HG02623 (cell line): ENCODE results near the gene LARGE1.

Experiments used
- ATAC-seq: cut with Tn5 transposase; IDR thresholded peaks from one replicate; pipeline ENCODE4 v1.9.1; 2021; ENCODE audit warnings: moderate library complexity; ENCODE audit not compliant: unreplicated experiment

The LARGE1 gene

DNA sequence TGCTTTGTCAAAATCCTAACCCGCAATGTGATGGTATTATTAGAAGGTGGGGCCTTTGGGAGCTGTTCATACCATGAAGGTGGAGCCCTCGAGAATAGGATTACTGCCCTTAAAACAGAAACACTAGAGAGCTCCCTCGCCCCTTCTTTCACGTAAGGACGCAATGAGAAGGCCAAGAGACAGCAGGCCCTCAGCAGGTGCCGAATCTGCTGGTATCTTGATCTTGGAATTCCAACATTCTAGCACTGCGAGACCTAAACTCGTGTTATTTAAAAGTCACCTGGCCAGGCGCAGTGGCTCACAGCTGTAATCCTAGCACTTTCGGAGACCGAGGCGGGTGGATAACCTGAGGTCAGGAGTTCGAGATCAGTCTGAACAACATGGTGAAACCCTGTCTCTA lies 33.1 kb downstream of the LARGE1 start:
- no peak for ATAC-seq

DNA sequence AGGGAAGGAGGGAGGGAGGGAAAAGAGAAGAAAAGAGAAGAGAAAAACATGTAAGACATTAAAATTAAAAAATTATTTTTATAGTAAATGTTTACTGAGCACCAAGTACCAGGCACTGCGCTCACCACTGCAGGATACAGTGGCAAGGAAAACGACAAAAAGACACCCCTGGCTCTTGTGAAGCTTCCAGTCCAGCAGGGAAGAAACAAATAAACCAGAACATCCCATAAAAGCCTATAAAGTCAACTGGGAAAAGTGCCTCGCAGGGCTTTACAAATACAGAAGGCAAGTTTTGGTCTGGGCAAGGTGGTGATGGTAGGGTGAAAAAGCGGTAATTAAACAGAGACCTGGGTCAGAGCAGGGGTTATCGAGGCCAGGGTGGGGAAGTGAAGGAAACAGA lies 33.6 kb downstream of the LARGE1 start:
- ATAC-seq, result no peak

DNA sequence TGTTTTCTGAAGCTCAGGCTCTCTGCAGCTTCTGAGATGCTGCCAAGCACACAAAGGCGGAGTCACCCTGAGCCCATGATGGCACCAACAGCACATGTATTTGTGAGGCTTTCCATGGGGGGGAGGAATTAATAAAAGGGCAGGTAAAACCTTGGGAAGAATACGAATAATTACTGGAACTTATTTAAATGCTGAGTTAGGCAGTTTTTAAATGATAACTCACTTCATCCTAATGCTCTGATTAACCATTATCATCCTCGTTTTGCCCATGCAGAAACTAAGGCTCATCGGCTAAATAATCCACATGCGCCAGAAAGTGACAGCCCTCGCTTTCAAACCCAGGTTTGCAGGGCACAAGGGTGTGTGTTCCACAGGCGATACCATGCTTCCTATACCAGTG lies 35.4 kb downstream of the LARGE1 start:
- no peak for ATAC-seq

DNA sequence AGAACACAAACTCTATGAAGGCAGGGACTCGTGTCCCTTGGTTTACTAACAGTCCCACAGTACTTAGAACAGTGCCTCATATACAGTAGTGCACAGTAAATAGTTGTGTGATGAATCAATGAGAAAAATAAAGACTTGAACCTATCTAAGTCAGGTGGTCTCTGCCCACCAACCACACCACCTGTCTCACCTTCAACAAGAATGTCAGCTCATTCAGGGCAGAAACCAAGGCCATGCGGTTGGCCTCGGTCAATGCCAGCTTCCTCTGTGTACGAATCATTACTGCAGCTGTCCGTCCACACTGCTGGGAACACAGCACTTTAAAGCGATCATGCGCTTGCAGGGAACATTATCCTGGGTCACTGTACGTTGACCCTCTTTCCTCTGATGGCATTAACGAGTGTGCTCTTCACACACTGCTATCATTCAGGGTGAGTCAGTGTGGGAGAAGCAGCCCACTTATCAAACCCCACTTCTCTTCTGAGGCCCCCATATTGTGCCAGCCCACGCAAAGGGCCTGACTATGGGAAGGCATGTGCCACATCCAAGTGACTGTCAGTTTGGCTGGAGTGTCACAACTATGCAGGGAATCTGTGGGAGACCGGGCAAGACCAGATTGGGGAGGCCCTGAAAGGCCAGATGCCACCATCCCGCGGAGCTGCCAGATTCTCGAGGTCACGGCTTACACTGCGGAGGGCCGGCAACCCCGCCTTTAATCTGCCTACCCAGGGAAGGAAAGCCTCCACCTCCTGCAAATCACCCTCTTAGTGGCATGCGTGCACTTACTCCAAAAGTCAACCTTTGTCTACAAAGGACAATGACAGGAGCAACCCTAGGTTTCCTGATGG lies 36.1 kb downstream of the LARGE1 start:
- no peak for ATAC-seq

DNA sequence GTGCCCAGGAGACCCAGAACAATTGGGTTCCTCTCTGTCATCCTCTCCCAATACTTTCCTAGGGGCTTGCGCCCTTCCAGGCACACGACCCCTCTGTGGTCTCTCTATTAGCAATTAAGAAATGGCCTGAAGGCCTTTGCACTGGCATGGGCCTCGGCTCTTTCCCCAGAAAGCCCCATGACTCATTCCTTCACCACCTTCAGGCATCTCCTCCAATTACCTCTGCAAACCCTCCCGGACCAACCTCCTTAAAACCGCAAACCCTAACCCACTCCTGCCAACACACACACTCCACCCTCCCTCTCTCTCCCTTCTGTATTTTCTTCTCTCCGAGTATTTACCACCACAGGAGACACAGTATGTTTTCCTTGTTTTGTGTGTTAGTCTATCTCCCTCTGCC lies 36.7 kb downstream of the LARGE1 start:
- no peak for ATAC-seq

DNA sequence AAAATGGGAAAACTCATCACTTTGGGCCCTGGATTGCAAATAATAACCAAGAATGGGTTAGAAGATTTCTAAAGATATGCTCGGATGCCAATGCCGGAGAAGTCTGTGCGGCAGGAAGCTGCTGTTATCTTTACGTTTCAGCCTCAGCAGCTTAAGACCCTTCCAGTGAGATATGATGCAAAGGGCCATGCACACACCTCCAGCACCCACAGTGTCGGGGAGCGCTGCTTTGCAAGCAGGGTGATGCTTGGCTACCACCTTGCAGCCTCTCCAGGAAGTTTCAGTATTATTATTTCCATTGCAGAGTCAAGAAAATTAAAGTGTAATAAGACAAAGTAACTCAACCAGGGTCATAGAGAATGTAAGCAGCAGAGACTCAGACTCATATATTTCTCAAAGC lies 37.3 kb downstream of the LARGE1 start:
- ATAC-seq, result no peak

DNA sequence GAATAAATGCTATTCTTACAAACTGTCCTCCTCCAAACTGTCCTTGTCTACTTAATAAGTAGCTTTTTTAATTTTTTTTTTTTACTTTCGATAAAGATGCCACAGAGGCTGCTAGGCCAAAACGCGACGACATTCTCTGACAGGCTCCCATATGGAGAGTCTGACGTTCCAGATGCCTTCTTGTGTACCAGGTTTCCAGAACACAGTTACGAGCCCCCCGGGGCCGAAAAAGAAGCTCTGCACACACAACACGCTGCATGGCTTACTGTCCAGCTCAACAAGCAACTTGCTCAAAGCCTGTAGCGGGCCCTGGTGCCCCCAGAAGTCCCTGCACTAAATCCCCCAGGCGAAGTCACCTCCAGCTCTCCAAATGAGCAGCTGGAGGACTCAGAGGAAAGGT lies 39.3 kb downstream of the LARGE1 start:
- no peak for ATAC-seq

DNA sequence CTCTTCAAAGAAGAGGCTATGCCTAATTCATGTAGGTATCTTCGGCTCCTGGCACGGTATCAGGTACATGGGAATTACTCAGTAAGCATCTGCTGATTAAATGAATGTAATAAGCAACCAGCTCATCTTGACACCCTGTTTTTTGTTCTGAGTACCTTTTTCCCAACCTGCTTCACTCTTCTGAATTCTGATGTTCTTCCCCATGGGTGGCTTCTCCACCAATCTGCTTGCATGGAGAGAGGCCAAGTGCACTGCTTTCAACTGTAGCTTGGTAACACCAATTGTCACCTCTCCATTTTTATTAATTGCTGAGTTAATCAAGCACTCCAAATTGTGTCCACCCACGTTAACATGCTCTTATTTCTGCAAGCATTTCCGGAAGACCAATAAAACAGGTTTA lies 40.5 kb downstream of the LARGE1 start:
- no peak for ATAC-seq

DNA sequence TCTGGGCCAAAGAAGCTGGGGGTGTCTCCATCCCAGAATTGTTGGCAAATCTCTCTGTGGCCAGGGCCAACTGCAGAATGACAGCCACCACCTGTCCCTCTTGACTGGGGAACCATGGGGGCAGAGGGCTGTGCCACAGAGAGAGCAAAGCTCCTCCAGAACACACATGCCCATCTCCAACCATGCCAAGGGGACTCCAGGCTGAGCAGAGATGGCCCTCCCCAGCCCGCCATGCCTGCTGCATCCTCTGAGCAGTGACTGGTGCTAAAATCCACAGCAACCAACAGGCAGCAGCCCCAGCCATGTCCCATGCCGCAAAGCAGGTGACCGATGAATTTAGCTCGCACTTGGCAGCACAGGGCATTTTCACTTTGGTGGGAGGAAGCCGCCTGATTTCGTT lies 45.0 kb downstream of the LARGE1 start:
- ATAC-seq, result no peak

DNA sequence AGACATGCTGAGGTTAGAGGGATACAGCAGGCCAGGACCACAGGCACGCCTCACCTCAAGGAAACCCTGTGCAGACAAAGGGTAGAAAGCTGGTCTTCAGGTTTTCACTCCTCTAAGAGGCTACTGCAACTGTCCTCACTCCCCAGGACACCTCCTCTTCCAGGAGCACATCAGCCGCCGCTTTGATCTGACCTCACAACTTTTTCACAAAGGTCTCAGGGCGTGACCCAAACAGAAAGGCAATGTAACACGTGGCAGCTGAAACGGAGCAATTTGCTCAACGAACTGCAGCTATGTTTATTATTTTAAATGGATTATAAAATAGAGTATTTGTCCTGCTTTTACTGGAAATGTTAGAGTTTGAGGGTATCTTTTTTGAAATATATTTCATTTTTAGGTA lies 46.1 kb downstream of the LARGE1 start:
- no peak for ATAC-seq

DNA sequence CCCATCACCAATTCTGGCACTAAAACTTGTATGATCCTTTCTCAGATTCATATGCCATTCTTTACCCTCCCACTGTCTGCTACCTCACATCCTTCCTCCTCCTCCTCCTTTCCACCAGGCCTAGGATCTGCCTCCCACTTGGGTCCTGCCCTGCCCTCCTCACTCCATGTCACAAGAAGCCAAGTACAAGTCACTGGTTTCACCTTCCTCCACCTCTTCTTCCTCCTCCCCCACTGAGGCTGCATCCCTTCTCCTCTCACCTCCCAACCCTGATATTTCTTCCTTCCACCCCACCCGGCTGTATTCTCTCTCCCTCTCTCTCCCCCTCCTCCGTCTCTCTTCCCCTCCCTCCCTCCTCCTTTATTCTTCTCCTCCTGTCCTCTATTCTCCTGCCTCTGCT lies 46.6 kb downstream of the LARGE1 start:
- ATAC-seq, result no peak

DNA sequence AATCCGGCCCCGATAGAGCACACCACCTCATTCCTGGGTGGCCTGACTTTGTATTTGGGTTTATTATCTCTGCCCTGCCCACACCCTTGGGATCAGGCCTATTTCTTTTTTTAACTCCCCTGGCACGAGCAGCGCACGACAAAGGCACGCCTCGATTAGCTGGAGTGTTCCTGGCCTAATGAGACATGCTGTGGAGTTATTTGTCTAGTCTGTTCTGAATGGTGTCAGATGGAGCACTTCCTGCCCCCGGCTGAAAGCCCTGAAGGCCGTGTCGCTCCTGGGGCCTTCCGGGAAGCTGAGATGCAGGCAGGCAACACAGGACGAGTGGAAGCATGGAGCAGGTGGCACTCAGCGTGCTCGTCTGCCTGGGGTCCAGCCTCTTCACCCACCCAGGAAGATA lies 47.1 kb downstream of the LARGE1 start:
- ATAC-seq, result no peak

DNA sequence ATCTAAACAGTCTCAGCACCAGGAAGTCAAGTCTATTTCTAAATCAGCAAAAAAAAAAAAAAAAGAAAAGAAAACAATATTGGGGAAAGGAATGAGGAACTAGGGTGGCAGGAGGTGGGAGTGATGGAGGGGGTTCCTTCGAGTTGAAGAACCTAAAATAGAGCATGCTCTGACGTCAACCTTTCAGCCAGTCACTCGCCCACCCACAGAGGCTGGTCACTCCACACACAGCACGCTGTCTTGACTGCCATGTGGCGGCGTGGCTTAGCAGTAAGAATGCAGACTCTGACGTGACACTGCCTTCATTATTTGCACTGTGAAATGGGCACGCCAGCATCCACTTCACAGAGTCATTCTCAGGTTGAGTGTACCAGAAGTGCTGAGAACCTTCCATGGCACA lies 48.3 kb downstream of the LARGE1 start:
- ATAC-seq, result no peak

DNA sequence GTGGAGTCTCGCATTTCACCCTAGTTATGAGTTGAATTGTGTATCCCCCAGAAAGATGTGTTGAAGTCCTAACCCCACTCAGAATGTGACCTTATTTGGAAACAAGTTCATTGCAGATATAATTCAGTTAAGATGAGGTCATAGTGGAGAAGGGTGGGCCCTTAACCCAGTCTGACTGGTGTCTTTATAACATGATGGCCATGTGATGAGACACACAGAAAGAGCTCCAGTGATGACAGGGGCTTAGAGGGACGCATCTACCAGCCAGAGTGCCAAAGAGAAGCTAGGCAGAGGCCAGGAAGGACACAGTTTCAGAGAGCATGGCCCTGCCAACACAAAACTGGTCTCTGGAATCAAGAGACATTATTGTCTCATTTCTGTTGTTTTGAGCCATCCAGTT lies 50.3 kb downstream of the LARGE1 start:
- ATAC-seq, result no peak

DNA sequence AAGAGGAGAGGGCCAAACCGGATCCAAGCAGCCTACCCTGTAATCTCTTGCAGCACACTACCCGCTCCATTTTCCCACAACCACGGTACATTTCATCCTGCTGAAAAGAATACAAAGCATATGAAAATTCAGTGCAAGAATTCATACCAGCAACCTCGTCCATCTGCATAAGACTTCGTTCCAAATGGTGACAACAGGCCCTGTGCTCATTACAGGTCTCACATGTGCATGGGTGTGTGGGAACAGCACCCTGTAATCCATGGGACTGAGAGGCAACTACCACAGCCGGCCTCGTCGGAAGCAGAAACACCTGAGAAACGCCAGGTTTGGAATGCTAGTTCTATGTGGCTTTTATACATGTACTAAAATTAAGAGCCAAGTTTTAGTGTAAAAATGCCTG lies 52.3 kb downstream of the LARGE1 start:
- no peak for ATAC-seq

DNA sequence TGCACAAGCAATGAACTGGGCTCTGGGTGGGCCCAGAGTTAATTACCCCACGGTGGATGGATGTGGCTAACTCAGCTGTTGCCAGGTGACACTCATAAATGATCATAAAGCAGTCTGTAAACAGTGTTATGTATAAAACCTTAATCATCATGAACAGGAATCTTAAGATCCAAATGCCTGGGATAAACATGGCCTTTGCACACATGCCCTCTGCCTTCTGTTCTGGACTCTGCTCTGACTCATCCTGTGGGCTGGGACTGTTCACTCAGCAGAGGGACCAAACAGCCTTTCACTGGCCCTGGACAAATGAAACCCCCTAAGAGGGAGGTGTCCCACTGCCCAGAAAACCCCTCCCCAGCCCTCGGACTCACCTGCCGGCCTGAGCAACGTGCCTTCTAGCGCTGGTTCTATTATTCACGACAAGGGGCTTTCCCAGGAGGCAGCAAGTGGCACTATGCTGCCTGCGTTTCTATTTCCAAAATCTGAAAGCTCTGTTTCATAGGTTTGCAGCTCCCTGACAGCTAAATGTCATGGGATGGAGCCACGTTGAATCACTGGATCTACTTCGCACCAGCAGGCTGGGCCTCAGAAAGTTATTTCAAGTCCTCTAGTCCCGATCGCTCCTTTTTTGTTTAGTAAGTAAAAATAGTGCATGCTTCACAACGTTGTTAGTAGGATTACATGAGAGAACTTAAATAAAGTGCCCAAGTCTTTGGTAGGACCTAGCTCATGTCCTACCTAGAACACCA lies 53.0 kb downstream of the LARGE1 start:
- ATAC-seq, result no peak

DNA sequence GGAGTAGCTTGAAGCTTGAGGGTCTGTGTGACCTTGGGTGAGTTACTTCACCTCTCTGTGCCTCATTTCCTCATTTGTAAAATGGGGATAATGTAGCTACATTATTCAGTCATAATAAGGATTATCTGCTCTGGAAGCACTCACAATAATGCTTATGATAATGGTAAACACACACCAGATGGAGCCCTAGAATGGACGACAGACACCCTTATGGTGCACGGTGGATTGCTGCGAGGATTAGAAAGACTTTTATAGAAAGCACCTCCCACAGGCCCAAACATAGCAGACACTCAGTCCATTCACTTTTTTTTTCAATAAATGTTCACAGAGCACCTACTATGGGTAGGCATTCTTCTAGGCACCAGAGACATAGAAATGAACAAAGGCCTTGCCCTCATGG lies 53.8 kb downstream of the LARGE1 start:
- ATAC-seq, result no peak

DNA sequence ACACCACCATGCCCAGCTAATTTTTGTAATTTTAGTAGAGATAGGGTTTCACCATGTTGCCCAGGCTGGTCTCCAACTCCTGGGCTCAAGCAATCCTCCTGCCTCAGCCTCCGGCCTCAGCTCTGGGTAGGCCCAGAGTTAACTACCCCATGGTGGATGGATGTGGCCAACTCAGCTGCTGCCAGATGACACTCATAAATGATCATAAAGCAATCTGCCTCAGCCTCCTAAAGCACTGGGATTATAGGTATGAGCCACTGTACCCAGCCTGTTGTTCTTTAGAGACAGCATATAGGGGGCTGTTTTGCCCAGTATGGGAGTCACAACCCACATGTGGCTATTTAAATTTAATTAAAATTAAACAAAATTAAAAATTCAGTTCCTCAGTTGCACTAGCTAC lies 54.3 kb downstream of the LARGE1 start:
- no peak for ATAC-seq

DNA sequence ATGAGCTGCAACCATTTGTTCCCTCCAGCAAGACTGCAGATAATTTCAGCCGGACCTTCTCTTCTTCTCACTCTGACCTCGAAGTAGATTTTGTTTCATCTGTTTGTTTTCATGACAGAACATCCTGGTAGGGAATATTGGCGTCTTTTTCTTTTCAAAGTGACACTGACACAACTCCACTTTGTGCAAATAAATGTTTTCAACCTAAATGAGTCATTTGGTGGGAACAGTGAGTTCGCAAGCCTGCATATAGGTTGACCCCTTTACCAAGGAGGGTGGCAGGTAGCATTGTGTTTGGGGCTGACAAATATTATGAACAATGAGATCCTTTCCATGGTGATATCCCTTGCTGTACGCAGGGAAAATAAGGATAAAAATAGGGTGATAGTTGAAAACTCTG lies 55.0 kb downstream of the LARGE1 start:
- no peak for ATAC-seq

DNA sequence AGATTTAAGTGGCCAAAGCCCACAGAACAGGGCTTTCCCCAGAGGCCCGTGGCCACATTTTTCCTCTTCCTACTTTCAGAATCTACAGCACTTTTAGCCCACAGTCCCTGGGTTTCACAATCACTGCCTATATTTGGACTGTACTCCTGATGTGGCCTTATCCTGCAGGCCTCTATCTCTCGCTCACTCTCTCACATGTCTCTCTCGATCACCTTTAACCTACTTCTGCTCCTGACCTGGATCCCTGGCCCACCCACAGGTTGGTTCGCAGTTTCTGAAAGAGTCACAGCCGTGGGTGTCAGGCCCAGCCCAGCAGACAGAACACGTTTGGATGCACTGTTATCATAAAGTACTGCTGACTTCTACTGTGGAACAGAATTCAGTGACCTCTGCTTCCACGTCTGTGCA lies 55.5 kb downstream of the LARGE1 start:
- ATAC-seq, result no peak

DNA sequence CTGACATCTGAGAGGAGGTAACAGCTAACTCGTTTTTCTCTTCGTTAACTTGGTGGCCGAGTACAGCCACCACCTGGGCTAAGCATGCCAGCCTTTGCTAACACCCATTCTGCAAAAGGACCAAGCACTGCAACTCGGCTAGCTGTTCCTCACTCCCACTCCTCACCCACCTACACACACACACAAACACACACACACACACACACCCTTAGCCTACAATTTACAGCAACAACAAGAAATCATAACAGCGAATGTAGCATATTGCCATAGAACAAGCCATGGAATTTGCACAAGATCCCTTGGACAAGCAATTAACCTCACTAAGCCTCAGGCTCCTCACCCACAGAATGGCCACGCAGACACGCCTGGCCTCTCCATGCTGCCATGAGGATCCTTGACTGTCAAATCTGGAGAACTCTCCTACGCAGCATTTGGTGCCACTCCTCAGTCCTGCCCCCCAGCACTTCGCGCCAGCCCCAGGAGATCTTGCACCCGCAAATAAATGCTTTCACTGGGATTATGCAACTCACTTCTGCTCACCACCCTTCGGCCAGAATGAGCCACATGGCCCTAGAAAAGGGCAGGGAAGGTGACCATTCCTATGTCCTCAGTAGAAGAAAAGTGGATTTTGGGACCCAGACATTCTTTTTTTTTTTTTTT lies 58.9 kb downstream of the LARGE1 start:
- no peak for ATAC-seq

DNA sequence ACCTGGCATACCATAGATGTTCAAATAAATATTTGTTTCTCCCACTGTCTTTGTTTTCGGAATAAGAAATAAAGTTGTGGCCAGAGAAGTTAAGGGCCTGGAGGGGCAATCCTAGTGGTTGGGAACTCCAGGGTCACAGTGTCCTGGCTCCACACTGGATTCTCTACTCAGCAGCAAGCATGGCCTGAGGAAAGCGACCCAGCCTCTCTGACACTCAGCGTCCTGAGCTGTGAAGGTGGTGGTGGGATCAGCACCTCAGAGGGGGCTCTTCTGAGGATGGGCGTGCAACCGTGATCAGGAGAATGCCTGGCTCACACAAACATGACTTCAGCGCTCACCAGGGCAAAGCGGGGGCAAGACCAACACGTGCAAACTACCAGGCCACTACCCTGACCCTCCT lies 59.9 kb downstream of the LARGE1 start:
- ATAC-seq, result no peak
